ENCODE results near the gene RBM11.

The RBM11 gene

DNA sequence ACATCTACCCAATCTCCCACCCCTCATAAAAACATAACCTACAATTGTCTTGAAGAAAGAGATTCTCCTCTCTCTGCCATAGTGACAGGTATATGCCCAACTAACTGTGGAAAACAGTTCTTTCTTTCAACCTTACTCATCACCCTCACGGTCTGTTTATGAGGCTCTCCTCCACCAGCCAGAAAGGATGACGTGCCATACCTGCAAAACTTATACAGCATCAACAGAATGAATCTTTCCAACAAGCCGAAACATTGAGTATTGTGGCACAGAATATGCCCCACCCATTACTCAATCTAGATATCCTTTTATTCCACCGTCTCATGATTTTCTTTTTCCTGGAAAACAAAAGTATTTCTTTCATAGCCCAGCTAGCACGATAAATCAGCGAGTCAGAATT, 55.7 kb downstream of the RBM11 start:
- DNase-seq: no peak

DNA sequence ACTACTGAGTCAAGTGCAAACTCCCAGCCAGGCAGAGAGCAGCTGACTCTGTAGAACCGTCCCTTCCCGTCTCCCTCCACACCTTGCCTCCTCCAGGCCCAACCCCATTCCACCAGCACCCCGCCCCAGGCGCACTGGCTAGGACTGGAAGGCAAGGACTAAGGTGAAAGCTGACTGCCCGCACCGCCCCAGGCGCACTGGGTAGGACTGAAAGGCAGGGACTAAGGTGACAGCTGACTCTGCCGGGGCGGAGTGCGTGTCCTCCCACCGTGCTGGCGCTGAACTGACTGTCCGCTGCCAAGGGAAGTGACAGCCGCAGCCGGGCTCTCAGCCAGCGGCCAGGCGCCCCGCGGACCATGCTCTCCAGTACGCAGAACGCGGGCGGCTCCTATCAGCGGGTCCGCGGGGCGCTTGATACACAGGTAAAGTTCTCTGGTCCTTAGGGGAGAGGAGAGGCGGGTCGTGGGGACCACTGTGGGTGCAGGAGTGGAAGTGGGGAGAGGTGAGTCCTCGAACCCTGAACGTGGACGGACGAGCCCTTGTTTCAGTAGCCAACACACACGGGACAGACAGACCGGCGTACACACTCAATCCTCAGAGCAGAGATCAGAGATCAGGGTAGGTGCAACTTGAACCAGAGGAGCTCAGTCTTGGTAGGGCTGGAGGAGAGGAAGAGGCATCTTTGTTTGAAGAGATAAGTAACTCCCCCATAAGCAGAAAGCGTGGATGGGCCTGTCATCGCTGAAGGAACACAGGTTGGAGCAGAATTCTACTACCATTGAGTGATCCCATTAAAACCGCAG, 58.0 kb downstream of the RBM11 start:
- DNase-seq: peak; percentile 40

DNA sequence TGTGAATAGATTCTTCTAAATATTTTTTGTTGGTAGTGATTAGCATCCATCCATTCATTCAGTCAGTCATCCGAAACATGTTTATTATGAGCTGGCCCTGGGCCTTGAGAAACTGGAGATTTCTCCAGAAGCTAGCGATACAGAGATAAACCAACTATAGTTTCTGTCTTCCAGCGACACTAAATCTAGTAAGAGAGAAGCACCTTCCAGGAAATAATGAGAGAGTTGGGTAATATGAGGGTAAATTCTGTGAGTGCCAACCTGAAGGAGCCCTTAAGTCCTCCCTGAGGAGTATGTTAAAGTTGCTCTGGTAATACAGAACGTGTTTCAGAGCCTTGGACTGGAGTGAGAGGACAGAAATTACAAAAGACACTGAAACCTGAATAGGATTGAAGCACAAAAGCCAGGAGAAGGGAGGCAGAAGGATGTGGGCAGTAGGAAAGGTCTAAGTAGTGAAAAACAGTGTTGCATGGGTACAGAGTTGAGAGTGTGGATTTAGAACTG, 59.8 kb downstream of the RBM11 start:
- DNase-seq: no peak
